HFF-Myc (cell line): ENCODE data around the gene PFDN2.

Experiments
- DNase-seq: peaks from one replicate; pipeline ENCODE4 v3.0.0-alpha.2; 2011; ENCODE audit warnings: low read depth; ENCODE audit errors: extremely low read depth
- H3K4me3 ChIP-seq: replicated peaks from 2 replicates; pipeline ENCODE4 v1.5.1; 2011; ENCODE audit warnings: low read depth, mild to moderate bottlenecking, control low read depth, low read length
- TF ChIP-seq, protein P1 (sequence below): IDR thresholded peaks from 2 replicates; pipeline ENCODE4 v1.5.1; 2012; ENCODE audit warnings: mild to moderate bottlenecking, low read depth, low read length, control low read depth; ENCODE audit errors: missing control alignments

Gene PFDN2

DNA sequence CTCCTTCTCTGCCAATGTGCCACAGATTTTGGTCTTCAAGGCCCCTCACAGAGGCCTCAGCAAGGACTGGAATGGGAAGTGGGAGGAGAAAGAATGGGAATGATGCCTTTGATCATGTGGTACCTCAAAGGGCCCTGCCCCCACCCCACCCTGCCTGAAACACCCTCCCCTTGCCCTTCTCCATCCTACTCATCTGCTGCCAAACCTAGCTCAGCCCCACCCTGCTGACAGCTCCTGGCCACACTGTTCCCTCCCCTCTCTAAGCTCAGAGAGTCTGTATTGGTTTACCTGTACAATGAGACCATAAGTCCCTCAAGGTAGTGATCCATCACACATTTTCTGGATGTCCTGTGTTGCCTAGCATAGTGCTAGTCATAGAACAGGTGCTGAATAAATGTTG, 41.4 kb downstream of the PFDN2 start:
- no peak for DNase-seq
- H3K4me3 ChIP-seq: no peak overlapping the region
- TF ChIP-seq, protein P1, sequence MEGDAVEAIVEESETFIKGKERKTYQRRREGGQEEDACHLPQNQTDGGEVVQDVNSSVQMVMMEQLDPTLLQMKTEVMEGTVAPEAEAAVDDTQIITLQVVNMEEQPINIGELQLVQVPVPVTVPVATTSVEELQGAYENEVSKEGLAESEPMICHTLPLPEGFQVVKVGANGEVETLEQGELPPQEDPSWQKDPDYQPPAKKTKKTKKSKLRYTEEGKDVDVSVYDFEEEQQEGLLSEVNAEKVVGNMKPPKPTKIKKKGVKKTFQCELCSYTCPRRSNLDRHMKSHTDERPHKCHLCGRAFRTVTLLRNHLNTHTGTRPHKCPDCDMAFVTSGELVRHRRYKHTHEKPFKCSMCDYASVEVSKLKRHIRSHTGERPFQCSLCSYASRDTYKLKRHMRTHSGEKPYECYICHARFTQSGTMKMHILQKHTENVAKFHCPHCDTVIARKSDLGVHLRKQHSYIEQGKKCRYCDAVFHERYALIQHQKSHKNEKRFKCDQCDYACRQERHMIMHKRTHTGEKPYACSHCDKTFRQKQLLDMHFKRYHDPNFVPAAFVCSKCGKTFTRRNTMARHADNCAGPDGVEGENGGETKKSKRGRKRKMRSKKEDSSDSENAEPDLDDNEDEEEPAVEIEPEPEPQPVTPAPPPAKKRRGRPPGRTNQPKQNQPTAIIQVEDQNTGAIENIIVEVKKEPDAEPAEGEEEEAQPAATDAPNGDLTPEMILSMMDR: no peak

DNA sequence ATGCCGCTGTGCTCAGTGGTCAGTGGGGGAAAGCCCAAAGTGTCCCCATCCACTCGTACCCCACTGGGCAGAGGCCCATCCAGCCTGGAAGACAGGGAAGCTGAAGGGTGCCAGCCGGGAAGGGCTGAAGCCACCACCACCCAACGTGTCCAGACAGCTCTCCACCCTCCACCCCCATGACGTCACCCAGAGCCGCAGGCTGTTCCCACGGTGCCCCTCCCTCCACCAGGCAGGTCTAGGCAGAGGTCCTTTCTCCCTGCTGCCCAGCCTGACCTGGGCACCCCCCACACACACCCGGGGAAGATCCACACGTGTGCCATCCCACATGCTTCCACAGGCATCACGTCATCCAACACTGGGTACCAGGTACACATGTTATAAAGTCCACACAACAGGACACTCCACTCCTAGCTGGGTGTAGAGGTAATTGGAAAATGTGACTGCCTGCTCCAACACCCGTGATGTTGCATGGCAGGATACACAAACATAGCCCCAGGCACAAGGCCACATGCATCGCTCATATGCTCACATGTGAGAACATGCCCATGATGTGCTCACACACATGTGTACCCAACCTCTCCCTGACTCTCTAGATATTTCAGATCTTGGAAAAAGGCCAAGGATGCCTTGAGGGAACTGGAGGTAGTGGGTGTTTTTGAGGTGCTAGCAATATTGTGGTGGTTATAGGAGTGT, 43.0 kb downstream of the PFDN2 start:
- DNase-seq: no peak
- TF ChIP-seq, protein P1: no peak
- H3K4me3 ChIP-seq: no peak overlapping the region

DNA sequence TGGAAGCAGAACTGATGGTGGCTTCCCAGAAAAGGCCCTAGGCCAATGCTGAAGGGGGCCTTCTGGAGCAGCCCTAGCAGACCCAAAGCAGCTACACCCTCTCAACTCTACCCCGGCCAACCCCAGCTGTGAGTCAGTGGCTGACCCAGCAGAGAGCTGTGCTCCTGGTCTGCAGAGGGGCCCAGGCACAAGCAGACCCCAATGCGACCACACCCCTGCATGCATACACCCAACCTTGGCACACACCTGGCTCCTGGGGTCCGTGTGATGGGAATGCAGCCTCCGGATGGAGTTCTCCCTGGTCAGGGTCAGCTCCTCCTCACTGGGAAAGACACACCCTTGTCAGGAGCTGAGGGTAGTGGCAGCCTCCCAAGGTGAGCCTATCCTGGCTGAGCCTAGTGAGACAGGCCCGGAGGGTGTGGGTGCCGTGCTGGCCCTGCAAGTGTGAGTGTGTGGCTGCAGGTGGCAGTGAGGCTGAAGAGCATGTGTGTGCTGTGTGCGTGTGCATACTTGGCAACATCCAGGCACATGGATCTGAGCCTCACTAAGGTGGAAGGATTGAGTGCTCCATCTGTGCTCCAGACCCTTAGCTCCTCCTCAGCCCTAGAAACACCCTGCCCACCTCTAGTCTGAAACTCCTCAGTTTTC, 44.2 kb downstream of the PFDN2 start:
- TF ChIP-seq, protein P1: no peak
- DNase-seq: no peak
- no peak overlapping the region for H3K4me3 ChIP-seq

DNA sequence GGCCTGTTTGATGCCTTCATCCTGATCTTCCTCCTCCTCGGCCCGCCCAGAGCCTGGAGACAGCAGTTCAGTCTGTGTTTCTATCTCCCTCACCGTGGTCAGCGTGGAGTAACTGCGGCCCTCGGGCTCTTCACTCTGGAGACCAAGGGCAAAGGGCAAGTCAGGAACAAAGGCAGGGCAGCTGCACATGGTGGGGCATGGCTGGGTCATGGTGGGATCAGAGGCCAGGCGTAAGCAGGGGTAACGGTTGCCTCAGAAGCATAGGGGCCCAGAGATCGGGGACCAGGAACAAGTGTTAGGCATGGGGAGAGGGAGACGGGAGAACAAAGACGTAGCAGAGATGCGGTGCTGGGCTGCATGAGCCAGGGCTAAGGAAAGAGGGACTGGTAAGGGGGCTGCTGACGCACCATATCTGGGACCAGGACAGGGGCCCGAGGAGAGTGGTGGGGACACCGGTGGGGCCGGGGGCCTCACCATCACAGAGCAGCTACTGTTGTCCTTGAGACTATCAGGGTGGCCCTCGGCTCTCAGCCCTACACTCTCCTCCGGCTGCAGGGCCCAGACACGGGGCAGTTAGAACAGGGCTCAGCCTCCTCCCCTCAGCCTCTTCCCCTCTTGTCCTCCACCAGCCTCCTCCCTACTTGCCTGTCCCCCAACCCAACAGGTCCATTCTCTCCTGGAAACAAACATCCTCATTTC, 44.9 kb downstream of the PFDN2 start:
- H3K4me3 ChIP-seq: no peak overlapping the region
- no peak for DNase-seq
- TF ChIP-seq, protein P1: no peak

DNA sequence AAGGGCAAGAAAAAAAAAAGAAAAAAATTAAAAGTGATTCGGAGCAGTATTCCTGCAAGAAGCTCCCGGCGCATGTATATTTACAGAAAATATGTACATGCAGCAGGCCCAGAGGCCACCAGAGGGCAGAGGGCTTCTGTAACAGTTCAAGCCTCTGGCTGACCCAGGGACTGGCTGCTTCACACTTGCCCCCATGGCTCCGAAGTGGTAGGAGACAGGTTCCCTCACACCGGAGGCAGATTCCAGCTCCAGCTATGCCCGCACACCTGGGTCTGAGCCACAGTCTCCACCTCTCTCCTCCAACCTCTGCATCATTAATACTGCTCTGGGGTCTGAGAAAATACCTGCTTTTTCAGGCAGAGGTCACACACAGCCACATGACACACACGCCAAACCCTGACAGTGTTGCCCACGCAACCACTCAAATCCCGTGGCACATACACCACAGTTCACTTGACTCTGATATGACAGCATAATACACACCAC, 45.9 kb downstream of the PFDN2 start:
- no peak for DNase-seq
- no peak overlapping the region for H3K4me3 ChIP-seq
- TF ChIP-seq, protein P1: peak; percentile 34

DNA sequence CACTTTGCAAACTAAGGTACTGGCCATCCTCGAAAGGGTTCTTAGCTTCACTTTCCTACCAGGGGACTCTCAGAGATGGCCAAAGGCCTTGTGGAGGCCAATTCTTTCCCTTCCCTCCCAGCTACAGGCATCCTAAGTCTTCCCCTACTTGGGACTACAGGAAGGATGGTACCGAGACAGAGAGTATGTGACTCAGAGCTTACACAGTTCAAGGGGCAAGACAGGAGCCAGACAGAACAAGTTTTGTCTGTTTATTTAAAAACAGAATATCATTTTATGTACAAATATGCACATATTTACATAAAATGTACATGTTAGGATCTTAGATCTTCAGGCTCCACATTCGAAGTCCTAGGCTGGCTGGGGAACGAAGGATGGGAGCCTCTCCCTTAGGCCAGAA, 47.1 kb downstream of the PFDN2 start:
- DNase-seq: no peak
- TF ChIP-seq, protein P1: no peak
- no peak overlapping the region for H3K4me3 ChIP-seq
